HCT116 (cell line): Measurements from ENCODE around the gene GJB2.

ENCODE experiments used
- ATF3 ChIP-seq: IDR thresholded peaks from 2 replicates; pipeline ENCODE4 v1.6.1; 2012
- CBX3 ChIP-seq: IDR thresholded peaks from 2 replicates; pipeline ENCODE4 v1.6.1; 2012; ENCODE audit warnings: low read depth
- CTCF ChIP-seq, 3 experiments: fragments of 200-600 bp in 1 of 3; sonication (generic) in 1 of 3; IDR thresholded peaks in 2 of 3; conservative IDR thresholded peaks in 1 of 3; 2 replicates each; pipeline ENCODE4 v1.5.1; 2012 to 2017; ENCODE audit warnings: low read depth in 2 of 3, low read length in 2 of 3, antibody characterized with exemption in 1 of 3, borderline replicate concordance in 1 of 3, control low read depth in 1 of 3, mild to moderate bottlenecking in 1 of 3, mixed read lengths in 1 of 3, mixed run types in 1 of 3, moderate library complexity in 1 of 3; ENCODE audit not compliant: insufficient read depth in 1 of 3
- ELF1 ChIP-seq: IDR thresholded peaks from 2 replicates; pipeline ENCODE4 v1.6.1; 2012; ENCODE audit warnings: low read depth, borderline replicate concordance
- EZH2 ChIP-seq: fragments of 200-600 bp; sonication (generic); IDR thresholded peaks from 2 replicates; pipeline ENCODE4 v1.6.1; 2017; ENCODE audit warnings: antibody characterized with exemption, mixed run types
- EZH2phosphoT487 ChIP-seq: fragments of 200-600 bp; IDR thresholded peaks from 2 replicates; pipeline ENCODE4 v1.6.1; 2018; ENCODE audit warnings: antibody characterized with exemption, borderline replicate concordance
- POLR2A ChIP-seq: IDR thresholded peaks from 2 replicates; pipeline ENCODE4 v1.7.0; 2011; ENCODE audit warnings: borderline replicate concordance; ENCODE audit not compliant: insufficient read depth, insufficient read length; ENCODE audit errors: extremely low read depth
- POLR2AphosphoS5 ChIP-seq: IDR thresholded peaks from 2 replicates; pipeline ENCODE4 v1.6.1; 2011; ENCODE audit warnings: mild to moderate bottlenecking, low read depth, low read length, moderate library complexity
- RAD21 ChIP-seq: IDR thresholded peaks from 2 replicates; pipeline ENCODE4 v1.6.1; 2012; ENCODE audit warnings: low read depth, mild to moderate bottlenecking
- SIN3A ChIP-seq: IDR thresholded peaks from 2 replicates; pipeline ENCODE4 v1.6.1; 2012; ENCODE audit warnings: low read depth
- SP1 ChIP-seq: IDR thresholded peaks from 2 replicates; pipeline ENCODE4 v1.6.1; 2012; ENCODE audit warnings: low read depth
- TF ChIP-seq, protein P1 (sequence below): IDR thresholded peaks from 2 replicates; pipeline ENCODE4 v1.6.1; 2012; ENCODE audit warnings: low read depth

DNA sequence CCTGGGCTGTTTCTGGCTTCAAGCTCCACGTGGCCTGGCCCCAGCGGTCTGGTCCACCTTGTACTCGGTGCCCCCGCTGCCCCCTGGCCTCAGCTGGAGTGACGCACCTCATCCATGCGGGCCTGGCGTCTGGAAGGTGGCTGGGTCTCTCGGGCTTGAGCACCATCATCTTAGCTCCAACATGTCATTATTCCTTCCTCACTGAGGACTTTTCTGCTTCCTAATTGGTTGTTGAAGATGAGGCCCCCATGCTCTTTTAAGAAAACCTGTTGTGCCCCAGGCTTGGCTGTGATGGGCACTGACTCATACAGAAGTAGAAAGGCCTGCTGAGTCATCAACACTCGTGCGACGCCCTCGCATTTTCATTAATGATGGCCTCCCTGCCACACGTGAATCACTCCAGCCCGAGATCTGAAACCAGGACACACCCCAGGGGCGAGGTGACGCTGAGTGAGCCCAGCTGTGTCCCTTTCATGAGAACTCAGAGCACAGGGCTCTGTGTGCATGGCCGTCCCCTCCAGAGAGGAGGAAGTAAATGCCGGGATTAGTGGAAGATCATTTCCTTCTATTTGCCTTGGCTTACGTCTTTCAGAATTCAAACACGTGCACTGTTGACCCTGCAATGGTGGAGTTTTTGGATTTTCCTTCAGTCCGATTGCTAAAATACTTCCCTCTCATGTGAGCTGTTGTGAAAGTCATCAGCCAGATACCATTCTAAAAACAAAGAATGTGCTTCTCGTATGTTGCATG lies 17.9 kb downstream of the GJB2 start:
- TF ChIP-seq CTCF (IDR thresholded peaks at IDR 0.05 in 2 of 3, conservative IDR thresholded peaks at IDR 0.05 in 1 of 3; ENCODE audit: borderline replicate concordance in 1 of 3, insufficient read depth in 1 of 3, low read depth in 2 of 3, low read length in 2 of 3) (no peak), EZH2 (no peak), POLR2A (no peak), CBX3 (peak; percentile 48; the same call in 1 of the 2 replicates), ELF1 (no peak), SP1 (peak; percentile 78), ATF3 (peak; percentile 42; the same call in 1 of the 2 replicates), POLR2AphosphoS5 (peak; percentile 41; the same call in 1 of the 2 replicates), EZH2phosphoT487 (no peak), RAD21 (no peak), SIN3A (0 out of 2 replicates have a peak, but pooled peaks have one; percentile 49)
- TF ChIP-seq, protein P1, sequence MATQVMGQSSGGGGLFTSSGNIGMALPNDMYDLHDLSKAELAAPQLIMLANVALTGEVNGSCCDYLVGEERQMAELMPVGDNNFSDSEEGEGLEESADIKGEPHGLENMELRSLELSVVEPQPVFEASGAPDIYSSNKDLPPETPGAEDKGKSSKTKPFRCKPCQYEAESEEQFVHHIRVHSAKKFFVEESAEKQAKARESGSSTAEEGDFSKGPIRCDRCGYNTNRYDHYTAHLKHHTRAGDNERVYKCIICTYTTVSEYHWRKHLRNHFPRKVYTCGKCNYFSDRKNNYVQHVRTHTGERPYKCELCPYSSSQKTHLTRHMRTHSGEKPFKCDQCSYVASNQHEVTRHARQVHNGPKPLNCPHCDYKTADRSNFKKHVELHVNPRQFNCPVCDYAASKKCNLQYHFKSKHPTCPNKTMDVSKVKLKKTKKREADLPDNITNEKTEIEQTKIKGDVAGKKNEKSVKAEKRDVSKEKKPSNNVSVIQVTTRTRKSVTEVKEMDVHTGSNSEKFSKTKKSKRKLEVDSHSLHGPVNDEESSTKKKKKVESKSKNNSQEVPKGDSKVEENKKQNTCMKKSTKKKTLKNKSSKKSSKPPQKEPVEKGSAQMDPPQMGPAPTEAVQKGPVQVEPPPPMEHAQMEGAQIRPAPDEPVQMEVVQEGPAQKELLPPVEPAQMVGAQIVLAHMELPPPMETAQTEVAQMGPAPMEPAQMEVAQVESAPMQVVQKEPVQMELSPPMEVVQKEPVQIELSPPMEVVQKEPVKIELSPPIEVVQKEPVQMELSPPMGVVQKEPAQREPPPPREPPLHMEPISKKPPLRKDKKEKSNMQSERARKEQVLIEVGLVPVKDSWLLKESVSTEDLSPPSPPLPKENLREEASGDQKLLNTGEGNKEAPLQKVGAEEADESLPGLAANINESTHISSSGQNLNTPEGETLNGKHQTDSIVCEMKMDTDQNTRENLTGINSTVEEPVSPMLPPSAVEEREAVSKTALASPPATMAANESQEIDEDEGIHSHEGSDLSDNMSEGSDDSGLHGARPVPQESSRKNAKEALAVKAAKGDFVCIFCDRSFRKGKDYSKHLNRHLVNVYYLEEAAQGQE: no peak
